Measurements from ENCODE around the gene PPP2R5E.
"Not testable (repeated sequence)": the region's sequence is repeated elsewhere in the genome, so short reads cannot be mapped to it uniquely, and the experiment has no call there.

PPP2R5E gene

DNA sequence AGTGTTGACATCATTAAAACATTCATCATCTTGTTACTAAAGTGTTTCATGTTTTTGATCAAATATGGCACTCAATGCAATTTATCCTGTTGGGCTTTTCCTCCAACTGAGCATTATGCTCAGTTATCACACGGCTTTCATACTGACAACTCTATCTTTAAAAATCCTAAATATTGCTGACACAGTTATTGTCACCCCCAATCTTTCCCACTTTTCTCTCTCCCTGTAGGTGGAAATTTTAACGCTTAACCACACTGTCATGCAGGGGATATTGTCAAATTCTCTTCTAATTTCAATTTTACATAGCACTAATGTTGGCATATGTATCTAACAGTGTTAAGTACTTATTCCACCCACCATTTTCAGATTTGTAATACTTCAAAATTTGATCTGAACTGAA is 164.7 kb downstream of the PPP2R5E start:
- DNase-seq (ENCODE audit: low read depth), result no peak

DNA sequence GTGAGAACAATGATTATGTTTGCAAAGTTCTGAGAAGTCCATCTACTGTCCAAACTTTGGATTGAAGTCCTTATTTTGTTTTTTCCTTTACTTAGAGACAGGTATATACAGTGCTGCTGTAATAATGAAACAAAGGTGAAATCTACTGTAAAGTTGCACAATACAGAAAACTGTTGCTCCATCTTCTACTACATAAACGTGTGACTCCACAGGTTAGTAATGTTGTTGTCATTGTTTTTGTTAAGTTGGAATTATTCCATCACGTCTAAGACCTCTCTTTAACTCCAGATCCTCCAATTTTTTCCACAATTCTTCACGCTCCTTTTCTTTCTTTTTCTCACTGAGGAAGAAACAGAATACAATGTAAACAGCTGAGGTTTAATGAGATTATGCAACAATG is 167.4 kb downstream of the PPP2R5E start:
- peak; percentile 63 for DNase-seq (ENCODE audit: low read depth)

DNA sequence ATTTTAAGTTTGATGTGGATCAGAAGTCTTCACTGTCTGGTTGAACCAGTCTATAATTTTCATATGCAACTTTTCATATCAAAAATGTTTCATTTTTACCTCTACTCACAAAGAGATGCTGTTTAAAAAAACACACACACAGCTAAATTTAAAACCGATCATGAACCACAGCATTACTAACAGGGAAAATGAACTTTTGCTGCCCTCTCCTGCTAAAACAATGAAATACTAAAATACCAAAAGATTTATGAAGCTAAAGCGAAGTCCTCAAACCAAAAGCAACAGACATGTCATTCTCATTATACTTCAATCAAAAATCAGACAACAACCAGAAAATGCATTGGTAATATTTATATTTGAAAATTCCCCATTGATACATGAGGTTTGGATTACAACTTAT is 171.6 kb downstream of the PPP2R5E start:
- DNase-seq (ENCODE audit: low read depth), result not testable (repeated sequence)

DNA sequence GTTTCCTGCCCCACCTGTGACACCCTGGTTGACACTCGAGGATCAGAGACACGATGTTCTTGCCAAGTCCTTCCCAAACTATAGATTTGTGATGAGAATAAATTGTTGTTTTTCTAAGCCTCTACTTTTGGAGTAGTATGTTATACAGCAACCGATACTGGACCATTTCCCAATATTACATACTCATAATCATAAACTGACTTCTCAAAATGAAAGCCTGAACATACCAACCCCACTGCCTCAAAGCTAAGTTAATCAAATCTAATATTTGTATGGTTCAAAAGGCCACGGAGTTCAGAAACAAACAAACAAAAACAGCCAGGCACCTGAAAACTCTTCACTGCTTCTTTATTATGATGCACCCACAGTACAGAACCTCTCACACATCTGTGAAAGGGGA is 172.1 kb downstream of the PPP2R5E start:
- no peak for DNase-seq (ENCODE audit: low read depth)

DNA sequence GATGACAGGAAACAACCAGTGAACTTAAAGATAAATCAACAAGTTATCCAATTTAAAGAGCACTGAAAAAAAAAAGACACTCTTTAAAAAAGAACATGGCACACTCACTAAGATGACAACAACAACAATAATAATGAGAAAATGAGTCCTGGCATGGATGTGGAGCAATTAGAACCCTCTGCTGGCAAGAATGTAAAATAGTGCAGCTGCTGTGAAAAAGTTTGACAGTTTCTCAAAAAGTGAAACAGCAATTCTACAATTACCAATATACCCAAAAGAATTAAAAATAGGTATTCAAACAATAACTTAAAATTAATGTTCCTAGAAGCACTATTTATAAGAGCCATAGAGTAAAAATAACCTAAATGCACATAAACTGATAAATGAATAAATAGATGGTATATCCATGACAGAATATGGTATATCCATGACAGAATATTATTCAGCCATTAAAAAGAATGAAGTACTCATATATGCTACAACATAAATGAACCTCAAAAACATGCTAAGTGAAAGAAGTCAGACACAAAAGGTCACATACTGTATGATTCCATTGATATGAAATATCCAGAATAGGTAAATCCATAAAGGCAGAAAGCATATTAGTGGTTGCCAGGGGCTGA is 175.3 kb downstream of the PPP2R5E start:
- DNase-seq (ENCODE audit: low read depth), result no peak

DNA sequence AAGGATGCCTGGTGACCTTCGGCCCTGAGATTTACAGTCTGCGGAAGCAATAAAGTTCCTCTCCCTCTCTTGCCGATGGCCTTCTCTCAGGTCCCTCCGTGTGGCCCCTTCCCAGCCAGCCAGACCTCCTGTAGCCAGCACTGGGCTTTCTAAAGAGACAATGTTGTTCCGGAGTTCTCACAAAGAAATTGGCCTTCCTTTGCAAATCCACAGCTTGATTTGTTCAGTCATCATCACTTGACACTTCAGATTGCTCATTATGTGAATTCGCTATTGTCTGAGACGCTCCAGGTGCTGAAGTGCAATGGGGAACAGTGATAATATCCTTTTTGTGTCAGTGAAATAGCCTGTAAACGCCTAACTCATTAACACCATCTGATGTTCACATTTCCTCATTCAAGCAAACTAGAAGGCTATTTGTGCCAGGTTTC is 180.8 kb downstream of the PPP2R5E start:
- DNase-seq (ENCODE audit: low read depth), result no peak

DNA sequence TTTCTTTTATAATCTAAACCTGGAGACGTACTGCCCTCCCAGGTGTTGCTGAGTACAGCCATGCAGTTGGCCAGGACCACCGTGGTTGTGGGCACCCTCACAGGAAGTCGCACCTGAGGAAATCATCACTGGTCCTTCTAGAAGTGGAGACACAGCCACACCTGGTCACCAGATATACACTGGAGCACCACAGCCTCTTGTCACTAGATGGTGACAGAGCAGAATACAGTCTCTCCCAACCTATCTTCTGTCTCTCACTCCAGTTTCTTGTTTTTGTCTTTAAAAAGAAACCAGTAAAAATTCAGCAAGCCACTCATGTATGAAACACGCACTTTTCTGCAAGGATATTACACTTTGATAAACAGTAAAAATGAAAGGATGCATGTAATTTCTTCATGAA is 181.4 kb downstream of the PPP2R5E start:
- DNase-seq (ENCODE audit: low read depth), result no peak

DNA sequence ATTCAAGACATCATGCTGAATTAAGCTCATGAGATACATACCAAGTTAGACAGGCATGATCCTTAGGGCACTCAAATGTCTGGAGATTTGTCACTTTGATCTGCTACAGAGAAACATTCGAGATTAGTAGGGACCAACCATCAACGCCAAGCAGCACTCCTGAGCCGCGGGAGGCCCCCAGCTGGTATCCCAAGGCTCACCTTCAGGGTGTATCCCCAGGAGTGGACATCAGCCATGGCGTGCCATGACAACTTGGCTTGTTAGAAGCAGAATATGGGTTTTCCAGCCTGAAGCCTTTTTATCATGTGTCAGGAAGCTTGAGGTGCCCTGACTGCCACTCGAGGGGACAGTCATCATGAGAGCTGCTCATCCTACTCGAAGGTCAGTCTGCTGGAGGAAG is 185.3 kb downstream of the PPP2R5E start:
- no peak for DNase-seq (ENCODE audit: low read depth)

DNA sequence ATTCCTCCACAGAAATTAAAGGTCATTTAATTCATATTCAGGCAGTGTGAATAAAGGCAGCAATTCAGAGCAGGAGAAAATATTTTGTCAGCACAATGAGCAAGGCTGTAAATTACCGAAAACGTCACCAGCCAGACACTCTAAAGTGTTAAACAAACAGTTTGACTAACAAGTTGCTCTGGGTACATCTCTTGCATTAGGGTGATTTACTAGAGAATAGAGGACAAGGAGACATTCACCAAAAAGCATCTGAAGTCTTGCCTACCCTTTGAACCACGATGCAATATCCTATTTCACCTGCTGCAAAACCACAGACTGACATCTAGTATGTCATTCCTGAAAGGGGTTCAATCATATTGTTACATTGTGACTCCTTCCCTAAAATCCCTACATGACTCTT is 197.4 kb downstream of the PPP2R5E start:
- no peak for DNase-seq (ENCODE audit: low read depth)

DNA sequence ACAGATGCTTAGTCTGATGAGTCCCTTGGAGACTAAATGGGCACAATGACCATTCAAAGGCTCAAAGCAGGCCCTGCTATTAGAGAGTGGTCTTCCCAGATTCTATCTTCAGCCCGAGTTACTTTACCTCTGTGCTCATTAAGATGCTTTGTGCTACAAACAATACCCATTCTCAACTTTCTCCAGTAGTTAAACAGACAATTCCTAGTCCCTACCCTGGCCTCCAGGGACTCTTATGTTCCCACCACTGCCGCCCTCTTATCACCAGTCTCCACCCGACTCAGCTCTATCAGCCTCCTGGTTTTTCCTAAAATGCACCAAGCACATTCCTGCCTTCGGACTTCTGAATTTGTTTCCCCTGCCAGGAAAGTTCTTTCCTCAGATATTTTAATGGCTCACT is 198.8 kb downstream of the PPP2R5E start:
- no peak for DNase-seq (ENCODE audit: low read depth)

DNA sequence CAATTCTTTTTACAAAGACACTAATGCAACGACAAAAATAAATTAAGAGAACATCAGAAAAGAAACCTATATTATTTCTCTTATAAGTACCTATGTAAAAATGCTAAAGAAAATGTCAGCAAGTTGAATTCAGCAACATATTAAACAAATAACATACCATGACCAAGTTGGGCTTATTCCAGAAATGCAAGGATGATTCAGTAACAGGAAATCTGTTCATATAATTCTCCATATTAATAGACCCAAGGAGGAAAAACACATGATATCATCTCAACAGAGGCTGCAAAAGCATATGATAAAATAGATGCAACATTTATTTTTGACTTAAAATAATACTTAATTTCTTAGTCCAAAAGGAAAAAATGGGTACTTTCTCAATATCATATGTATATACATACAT is 199.3 kb downstream of the PPP2R5E start:
- DNase-seq (ENCODE audit: low read depth), result peak; percentile 53

DNA sequence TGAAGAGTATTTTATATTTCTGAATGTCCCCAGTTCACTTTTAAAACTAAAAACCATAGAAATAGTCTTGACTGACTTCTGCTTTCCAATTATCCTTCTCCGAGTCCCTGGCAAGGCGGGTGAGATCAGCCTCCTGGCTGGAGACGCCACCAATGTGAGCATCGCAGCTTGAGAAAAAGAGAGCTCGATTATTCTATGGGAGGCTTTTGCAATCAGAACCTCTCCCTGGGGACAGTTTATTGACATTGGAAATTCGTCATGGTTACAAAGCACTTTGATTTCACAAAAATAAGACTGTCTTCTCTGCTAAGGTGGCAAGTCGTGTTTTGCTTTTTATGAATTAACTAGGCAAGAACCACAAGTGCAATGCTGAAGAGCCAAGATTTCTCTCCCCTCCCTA is 200.8 kb downstream of the PPP2R5E start:
- DNase-seq (ENCODE audit: low read depth), result no peak

DNA sequence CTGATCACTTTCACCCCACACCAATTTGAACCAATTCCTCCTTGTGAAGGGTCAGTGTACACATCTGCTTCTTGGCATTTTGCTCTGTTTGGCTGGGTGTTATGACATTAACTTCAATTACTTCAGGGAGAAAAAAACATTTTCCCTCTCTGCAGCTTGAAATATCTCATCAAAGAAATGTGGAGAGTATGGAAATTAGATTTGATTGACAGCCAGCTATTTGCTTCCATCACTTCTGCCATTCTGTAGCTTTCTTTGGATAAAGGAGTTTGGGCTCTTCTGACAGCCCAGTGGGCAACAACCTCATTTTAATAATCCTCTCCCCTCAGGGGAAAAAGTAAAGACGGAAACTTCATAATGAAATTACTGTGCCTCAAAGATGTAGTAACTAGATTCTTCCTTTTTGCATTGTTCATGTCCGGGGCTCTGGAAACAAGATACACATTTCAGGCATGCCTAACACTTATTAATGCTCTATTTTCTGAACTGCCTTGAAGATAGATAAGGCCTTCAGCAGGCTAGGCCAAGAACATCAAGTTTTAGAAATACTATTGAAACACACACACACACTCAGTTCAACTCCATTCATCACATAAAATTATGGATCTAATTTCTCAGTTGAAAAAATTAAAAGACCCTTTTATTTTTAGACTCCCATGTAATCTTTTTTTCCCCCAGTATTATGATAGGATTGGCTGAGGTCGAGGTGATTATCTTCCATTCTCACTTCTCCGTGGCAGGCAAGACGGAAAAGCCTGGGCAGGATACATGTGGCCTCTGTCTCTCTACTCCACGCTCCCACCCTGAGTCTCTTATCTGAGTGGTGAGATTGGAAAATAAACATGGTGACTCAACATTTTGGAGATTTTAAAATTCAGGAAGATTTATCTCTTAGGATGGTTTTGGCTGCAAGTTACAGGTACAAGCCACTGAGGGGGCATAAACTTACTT is 214.1 kb downstream of the PPP2R5E start:
- no peak for DNase-seq (ENCODE audit: low read depth)

DNA sequence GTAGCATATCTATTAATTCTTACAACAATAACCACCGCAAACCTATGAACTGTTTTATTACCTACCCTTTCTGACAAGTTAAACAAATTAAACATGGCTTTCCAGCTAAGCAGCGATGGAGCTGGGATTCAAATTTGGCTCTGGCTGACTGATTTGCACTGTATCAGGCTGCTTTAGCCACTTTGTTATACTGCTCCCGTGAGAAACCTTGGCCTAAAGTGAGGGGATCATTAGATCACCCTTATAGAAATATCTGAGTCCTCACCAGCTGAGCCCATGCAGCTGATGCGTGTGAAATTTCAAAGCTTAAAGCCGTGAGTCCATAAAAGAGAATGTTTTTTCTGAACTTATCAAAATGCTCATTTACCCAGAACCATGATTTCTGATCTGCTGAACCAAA is 216.3 kb downstream of the PPP2R5E start:
- DNase-seq (ENCODE audit: low read depth), result no peak

DNA sequence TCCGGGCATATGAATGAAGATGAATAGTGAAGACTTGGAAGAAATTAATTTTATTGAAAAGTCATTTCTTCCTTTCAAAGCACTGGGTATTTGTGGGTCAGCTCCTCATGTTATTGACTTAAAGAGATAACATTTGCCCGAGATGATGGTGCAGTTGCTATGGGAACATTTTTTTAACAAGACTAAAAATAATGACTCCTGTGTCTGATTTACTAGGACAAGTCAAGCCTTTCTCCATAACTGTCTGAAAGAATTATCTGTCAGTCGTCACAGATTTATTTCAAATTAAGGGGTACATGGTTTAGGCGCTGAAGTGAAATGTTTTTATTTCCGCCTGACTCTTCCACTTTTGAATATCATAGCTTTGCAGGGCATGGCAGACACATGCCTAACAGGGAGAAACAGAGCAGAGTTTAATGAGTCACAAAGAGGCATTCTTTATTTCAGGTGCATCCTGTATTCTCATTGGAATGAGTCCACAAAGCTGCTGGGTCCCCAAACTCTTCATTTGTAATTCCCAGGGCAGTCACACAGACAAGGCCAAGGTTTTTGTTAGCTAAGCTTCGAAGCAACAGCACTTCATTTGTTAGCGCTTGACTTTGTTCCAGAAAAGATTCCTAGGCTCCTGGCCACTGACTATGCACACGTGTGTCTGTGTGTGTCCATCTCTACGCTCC is 220.1 kb downstream of the PPP2R5E start:
- no peak for DNase-seq (ENCODE audit: low read depth)

DNA sequence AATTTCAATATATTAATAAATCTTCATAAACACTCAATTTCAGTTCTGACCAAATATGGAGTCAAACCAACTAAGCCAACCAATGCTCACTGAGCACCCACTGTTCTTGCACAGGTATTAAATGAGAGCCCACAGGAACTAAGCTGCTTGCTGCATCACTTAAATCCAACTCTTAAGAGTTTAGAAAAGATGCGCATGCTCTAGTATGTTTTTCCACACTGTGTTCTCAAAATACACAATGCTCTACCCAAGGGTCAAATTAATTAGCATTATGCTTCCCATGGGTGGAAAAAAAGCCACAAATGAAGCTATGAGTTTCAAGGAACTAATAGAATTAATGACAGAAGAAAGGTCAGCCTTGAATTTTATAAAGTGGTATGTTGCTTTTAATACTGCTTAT is 220.7 kb downstream of the PPP2R5E start:
- no peak for DNase-seq (ENCODE audit: low read depth)

Measured in iris pigment epithelial cell (primary cell).